ENCODE results near the gene ISG20.

Gene ISG20

DNA sequence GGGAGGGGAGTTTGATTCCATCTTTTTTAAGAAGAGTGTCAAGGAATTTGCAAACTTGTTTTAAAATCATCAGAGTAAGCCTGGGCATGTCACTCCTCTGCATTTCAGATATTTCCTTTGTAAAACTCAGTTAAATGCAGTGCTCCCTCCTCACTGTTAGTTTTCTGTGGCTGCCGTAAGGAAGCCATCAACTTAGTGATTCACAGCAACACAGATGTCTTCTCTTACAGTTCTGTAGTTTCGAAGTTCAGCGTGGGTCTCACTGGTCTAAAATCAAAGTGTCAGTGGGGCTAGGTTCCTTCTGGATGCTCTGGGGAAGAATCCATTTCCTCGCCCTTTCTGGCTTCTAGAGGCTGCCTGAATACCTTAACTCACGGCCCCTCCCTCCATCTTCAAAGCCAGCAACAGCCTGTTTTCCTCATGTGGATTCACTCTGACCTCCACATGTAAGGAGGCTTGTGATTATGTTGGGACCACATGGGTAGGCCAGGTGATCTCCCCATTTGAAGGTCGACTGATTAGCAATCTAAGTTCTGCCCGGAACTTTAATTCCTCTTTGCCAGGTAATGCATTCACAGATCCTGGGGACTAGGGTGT, 12.4 kb downstream of the ISG20 start:
- TF ChIP-seq GATA3 (IDR thresholded peaks at IDR 0.05; ENCODE audit: low read depth, low read length) (no peak), GATA2 (IDR thresholded peaks at IDR 0.05; ENCODE audit: low read depth, low read length) (no peak)

GRCh38 chr15:88651971-88652370, 13.2 kb downstream of the ISG20 start:
- TF ChIP-seq GATA3 (IDR thresholded peaks at IDR 0.05; ENCODE audit: low read depth, low read length) (no peak), GATA2 (IDR thresholded peaks at IDR 0.05; ENCODE audit: low read depth, low read length) (no peak)

DNA sequence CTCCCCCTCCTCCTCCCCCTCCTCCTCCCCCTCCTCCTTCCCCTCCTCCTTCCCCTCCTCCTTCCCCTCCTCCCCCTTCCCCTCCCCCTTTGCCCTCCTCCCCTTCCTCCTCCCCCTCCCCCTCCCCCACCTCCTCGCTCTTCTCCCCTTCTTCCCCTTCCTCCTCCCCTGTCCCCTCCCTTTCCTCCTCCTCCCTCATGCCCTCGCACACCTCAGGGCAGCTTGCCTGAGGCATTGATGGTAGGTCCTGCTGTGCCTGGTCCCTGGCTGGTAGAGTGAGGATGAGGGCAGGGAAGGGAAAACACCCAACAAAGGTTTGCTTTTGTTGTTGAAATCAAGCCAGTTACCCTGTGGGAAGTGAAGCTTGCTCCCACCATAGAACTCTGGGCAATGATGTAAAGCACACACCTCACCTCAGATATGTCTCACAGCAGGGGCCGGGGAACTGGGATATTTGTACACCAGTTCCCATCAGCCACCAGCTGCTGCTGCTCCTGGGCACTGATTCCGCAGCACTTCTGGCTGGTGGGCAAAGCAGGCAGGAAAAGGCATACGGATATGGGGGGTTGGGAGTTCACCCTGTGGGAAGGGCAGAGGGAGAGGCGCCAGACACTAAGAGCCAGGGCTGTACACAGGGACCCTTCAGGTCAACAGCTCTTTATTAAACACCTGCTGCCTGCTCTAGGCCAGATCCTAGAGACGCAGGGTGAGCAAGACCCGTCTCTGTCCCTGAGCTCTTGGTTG, 13.8 kb downstream of the ISG20 start:
- no peak for TF ChIP-seq GATA3 (IDR thresholded peaks at IDR 0.05; ENCODE audit: low read depth, low read length)
- TF ChIP-seq GATA2 (IDR thresholded peaks at IDR 0.05; ENCODE audit: low read depth, low read length): no peak

GRCh38 chr15:88653200-88654064, 14.6 kb downstream of the ISG20 start:
- TF ChIP-seq GATA3 (IDR thresholded peaks at IDR 0.05; ENCODE audit: low read depth, low read length): no peak
- no peak for TF ChIP-seq GATA2 (IDR thresholded peaks at IDR 0.05; ENCODE audit: low read depth, low read length)

DNA sequence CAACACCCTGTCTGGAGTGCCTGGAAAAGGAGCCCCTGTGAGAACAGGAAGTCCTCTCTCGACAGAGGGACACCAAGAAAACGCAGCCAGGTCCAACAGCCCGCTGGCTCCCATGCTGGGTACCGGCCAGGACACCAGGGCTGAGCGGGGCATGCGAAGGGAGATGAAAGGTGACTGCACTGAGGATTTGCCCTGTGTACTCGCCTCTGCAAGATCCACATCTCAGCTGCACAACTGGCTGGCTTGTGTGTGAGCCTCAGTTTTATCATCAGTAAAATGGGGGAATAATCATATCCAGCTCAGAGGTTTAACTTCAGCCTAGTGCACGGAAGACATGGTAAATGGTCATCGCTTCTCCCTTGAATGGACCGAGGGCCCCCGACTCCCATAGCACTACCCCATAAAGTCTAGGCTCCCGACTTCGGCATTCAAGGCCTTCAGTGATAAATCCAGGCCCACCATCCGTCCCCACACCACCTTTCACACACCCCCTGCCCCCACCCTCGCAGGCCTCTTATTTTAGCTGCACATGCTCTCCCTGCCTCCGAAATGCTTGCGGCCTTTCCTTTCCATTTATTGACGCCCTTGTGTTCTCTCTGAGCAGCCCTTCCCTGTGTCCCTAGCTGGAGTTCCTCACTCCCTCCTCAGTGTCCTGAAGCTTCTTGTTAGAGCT, 15.8 kb downstream of the ISG20 start:
- no peak for TF ChIP-seq GATA2 (IDR thresholded peaks at IDR 0.05; ENCODE audit: low read depth, low read length)
- no peak for TF ChIP-seq GATA3 (IDR thresholded peaks at IDR 0.05; ENCODE audit: low read depth, low read length)

GRCh38 chr15:88655103-88655553, 16.3 kb downstream of the ISG20 start:
- TF ChIP-seq GATA3 (IDR thresholded peaks at IDR 0.05; ENCODE audit: low read depth, low read length) (no peak), GATA2 (IDR thresholded peaks at IDR 0.05; ENCODE audit: low read depth, low read length) (no peak)

DNA sequence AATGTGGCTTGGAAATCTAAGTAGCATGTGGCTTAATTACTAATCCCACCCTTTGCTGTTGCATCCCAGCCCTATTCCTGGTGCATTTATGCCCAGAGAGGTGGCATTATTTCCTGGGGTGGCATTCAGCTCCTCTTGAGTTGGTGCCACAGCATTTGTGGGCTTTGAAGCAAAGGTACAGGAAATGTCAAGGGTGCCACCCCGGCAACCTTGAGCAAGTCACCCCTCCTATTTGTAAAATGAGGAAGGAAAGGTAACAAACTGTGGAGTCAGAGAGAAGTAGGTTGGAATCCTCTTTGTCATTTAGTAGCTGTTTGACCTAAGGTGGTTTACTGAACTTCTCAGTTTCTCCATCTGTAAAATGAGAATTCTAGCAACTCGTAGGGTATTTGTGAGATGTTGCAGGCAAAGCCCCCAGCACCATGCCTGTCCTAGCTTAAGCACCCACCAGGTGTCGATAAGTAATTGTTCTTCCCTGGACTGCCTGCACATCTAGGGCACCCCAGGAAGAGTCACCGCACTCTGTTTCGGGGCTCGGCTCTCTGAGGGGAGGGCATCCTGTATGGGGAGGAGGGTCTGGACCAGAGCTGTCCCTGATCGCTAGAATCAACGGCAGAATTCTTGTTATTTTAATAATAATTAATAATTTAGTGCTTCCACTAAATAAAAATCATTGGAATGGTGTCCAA, 17.1 kb downstream of the ISG20 start:
- no peak for TF ChIP-seq GATA3 (IDR thresholded peaks at IDR 0.05; ENCODE audit: low read depth, low read length)
- no peak for TF ChIP-seq GATA2 (IDR thresholded peaks at IDR 0.05; ENCODE audit: low read depth, low read length)

DNA sequence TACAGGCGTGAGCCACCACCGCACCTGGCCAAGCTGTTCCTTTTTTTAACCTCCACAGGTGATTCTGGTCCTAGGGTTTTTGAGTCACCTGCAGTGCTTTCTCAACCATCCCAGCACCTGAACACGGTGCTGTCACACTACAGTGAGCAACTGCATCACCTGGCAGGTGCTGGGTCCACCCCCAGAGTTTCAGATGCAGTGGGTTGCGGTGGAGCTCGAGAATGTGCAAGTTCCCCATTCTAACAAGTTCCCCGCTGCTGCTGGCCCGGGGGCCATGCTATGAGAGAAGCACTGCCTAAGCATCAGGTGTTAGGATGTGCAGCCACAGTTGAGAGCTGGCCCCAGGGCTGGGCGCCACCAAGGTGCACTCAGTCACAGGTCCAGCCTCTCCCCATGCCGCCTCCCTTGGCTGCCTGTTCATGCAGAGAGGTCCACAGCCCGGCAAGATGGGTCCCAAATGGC, 18.0 kb downstream of the ISG20 start:
- TF ChIP-seq GATA3 (IDR thresholded peaks at IDR 0.05; ENCODE audit: low read depth, low read length) (no peak), GATA2 (IDR thresholded peaks at IDR 0.05; ENCODE audit: low read depth, low read length) (no peak)

DNA sequence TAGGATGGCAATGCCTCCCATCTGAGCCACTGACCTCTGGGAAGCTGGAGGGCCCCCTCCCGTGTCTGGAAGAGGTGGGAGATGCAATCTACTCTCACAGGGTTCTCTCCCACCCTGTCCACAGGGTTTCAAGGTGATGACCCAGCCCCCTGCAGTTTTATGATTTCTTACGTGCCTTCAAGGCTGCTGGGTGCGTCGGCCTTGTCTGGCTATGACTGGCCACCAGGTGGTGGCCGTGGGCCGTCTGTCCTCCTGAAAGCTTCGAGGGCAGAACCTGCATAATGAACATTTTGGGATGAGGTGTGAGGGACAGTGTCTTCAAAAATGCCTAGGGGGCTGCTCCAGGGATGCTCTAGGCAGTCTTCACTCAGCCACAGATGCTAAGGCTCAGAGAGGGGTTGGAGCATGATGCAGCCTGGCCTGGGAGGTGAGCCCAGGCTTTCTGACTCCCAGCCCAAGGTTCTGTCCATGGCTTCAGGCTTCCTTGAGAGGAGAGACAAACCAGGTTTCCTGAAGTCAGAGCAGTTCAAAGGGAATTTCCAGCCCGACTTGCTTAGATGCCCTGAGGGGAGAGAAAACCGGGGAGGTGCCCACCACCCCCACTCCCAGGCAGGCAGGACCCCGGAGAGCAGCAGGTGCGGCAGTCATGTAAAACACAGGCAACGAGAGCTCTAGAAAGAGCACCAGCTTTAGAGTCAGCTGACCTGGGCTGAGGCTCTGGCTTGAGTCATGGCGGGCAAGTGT, 18.7 kb downstream of the ISG20 start:
- no peak for TF ChIP-seq GATA3 (IDR thresholded peaks at IDR 0.05; ENCODE audit: low read depth, low read length)
- TF ChIP-seq GATA2 (IDR thresholded peaks at IDR 0.05; ENCODE audit: low read depth, low read length): no peak

GRCh38 chr15:88658070-88658965, 19.5 kb downstream of the ISG20 start:
- no peak for TF ChIP-seq GATA3 (IDR thresholded peaks at IDR 0.05; ENCODE audit: low read depth, low read length)
- TF ChIP-seq GATA2 (IDR thresholded peaks at IDR 0.05; ENCODE audit: low read depth, low read length): no peak

DNA sequence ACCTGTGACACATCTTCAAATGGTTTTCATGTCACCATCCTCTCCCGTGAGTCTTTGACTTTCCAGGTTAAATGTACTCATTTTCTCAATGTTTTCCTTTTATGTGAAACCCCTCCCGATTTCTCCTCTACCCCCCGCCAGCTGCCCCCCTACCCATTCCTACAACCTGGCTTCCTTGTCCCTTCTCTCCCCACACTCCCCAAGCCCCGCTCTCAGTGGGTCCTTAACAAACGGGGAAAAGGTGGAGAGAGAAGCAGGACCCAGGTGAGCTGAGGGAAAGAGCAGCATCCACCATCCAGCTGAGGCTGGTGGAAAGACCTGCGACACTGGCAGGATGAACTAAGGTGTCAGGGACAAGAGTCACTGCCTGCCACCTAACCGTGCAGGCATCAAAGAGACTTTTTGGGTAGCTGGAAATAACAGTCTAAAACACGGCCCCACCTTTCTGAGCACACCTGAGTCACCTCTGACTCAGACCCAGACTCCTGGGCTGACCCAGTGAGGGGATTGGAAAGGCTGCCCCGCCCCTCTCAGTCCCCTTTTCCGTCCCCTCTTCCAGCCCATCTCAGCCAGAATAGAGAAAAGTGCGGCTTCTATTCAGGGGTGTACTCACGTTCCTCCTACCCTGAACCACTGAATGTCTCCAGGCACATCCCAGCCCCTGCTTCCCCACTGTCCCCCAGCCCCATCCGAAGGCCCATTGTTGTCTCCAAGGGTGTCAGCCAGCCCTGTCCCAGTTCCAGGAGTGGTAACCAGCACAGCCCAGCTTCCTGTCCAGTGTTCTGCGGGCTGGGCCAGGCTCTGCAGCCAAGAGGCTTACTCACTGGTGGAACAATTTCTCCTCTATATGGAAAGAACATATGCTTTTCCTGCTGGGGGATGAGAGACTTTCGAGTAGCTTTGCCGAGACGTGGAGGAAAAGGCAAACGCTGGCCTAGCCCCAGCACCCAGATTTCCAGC, 20.4 kb downstream of the ISG20 start:
- TF ChIP-seq GATA2 (IDR thresholded peaks at IDR 0.05; ENCODE audit: low read depth, low read length) (no peak), GATA3 (IDR thresholded peaks at IDR 0.05; ENCODE audit: low read depth, low read length) (no peak)
